GM21619 (cell line): ENCODE measurements around the gene GPC3.
"Not testable (repeated sequence)": the region's sequence is repeated elsewhere in the genome, so short reads cannot be mapped to it uniquely, and the experiment has no call there.

Experiments used
- ATAC-seq: cut with Tn5 transposase; IDR thresholded peaks from one replicate; pipeline ENCODE4 v1.9.1; 2021; ENCODE audit not compliant: unreplicated experiment

GPC3 gene

DNA sequence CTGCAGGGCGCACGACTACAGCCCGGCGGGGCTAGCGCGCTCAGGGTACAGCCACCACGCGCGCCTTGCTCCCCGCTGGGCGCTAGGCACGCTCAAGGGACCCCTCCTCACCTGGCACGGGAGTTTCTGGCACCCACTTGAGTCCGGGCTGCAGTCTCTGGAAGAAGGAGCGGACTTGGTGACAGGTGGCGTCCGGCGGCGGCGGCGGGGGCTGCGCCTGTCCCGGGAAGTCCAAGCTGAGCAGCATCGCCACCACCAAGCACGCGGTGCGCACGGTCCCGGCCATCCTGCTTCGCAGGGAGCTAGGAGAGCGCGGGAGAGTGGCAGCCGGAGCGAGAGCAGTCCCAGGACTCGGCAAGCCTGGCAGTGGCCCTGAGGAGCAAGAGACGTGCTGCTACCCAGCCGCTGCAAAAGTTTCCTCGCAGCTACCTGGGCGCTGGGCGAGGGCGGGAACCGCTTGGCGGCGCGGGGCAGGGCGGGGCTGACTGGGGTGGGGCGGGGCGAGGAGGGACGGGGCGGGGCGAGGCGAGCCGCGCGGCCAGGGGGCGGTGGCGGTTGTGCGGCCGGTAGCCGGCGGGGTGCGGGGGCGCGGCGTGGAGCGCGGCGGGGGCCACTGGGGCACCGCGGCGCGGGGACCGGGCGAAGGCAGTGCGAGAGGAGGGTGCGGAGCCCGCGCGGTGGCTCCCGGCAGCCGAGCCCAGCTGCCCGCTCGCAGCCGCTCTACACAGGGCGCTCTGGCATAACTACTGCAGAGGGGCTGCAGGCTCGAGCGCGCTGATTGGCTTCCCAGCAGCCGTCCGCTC lies at the start of gene GPC3:
Gene GPC3 (minus strand): TSS at position 431 of the 803 bp plus-strand sequence.
- ATAC-seq, result peak; percentile 66

DNA sequence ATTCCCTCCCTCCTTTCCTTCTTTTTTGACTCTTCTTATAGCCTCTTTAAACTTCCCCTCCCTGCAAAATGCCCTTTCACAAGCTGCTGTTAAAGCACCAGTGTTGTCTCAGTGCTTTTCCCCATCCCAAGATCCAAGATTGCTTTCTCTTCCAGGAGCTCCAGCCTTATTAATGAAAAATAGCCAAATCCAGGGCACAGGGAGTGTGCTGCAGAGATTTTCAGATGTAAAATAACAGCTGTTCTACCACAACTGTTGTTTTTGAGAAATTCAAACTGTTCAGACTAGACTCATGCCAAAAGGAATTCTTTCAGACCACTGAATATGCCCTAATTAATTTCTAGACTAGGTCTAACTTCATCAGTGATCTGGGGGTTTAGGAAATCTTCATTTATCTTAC lies 47.0 kb upstream of the GPC3 start:
- no peak for ATAC-seq

DNA sequence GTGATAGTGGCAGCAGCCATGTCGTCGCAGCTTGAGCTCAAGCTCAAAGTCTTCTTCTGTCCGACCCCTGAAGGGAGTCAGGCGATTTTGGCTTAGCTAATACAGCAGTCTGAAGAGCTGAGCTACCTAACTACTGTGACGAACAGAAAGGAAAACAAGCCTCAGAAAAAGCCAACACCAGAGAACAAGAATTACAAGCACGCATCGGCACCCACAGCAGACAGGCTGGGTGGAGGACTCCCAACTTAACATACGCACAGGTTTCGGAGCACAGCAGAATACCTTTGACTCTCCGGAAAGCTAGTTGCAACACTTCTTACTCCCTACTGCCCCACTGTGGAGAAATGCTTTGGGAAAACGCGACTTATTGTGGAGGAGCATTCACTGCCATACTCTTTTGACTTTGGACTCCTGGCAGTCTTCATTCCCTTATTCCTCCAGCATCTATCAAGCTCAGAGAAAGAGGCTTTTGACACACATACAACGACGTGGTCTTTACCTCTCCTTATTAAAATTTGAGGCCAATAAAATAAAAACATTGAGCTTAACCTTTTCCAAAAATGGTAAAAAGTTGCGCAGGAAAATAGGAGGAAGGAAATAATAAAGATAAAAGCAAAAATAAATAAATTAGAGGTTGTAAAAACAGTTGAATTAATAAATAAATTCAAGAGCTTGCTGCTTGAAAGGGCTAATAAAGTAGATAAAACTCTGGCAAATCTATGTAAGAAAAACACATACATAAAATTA lies 41.3 kb upstream of the GPC3 start:
- ATAC-seq, result no peak

DNA sequence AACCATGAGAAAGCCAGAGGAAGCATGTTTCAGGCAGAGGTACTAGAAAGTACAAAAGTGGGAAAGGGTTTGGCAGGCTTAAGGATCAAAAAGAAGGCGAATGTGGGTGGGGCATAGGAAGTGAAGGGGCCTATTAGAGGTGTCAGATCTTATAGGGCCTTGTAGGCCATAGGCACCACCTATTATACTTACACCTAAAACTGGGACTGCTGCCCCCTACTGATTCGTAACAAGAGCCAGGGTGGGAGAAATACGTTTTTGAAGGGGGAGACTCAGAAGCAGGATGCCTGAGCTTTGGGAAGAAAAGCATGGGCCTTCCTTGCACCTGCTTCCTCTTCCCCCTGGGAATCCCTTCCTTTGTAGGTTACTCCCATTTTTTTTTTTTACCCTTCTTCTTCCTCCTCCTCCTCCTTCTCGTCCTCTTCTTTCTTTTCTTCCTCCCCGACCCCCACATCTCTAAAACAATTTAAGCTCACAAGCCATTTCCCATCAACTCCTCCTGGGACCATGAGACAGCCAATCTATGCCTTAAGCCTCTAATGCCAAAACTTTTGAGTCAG lies 40.7 kb upstream of the GPC3 start:
- no peak for ATAC-seq

DNA sequence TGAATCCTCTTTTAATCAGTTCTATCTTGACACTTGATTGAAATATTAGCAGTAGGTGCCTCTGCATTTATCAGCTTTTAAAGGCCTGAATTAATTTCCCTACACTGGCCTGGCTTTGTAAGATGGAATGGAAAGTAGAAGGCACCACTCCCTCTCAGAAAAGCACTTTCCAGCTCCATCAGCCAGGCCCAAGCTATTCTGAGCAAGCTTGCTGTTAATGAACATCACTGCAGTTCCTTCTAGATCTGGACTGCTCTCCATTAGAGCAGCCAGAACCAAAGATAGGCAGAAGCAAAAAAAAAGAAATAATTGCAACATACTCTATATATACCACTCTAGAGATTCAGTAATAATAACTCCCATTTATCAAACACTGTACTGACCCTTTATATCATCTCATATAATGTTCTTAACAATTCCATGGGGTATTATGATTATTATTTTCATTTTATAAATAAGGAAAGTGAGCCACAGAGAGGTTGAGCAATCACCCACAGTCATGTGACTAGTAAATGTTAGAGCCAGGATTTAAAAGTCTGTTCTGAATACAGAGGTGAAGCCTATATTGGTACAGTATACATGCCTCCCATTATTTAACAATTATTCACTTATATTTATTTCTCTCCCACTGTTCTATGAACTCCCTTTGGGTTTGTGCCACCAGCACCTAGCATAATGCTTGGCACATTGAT lies 39.4 kb upstream of the GPC3 start:
- no peak for ATAC-seq

DNA sequence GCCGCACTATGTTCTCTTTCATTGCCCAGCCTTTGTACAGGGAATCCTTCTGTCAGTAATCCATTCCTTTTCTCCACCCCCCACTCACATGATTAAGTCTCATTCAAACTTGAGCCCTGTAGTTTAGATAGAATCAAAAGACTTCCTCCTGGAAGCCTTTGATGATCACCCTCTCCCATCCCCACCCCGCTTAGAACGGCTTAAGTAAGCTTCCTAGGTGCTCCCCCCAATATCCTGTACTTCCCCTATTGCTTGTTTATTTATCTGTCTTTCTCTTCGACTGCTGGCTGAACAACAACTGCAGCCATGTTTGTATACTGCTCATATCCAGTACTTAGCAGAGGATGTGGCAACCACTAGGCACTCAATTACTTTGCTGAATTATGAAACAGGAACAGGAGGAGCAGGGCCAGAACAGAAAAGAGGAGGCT lies 38.5 kb upstream of the GPC3 start:
- no peak for ATAC-seq

DNA sequence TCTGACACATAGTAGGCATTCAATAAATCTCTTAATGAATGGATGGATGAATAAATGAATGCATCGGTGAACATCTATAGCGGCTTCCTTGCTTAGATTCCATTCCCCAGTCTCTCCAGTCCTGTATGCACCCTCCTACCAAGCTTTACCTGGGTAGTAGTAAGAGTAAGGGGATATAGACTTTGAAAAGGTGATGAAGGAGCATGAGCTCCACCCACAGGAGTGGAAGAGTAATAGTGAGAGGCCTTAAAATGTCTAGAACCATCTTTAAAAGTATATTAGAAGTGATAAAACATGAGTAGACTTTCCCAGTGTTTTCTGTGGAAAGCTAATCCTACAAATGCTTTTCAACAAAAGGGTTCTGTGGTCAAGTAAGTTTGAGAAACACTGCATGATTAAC lies 35.5 kb upstream of the GPC3 start:
- ATAC-seq, result no peak

DNA sequence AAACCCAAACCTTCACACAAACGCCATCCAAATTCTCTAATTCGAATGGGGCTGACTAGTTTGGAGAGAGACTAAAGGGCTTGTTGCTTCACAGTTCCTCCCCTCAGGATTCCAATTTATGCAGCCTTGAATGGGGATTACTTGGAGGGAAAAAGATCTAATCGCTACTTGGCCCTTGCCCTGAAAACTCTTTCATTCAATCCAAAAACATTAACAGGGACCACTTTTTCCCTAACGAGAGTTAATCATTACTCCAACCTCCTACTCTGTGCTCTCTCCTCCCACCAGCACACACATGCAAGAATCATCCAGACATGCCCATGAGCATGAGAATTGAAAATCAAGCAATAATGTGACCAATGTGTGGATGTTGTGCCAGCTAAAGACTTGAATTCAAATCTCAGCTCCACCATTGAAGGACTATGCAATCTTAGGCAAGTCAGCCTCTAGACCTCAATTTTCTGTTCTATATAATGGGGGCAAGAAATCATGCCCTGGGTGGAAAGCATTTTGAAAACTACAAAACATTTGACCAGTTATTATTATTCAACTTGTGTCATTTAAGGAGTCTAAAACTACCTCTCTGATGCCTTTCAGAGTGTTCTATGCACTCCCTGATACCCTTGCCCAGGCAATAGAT lies 34.3 kb upstream of the GPC3 start:
- ATAC-seq, result no peak

DNA sequence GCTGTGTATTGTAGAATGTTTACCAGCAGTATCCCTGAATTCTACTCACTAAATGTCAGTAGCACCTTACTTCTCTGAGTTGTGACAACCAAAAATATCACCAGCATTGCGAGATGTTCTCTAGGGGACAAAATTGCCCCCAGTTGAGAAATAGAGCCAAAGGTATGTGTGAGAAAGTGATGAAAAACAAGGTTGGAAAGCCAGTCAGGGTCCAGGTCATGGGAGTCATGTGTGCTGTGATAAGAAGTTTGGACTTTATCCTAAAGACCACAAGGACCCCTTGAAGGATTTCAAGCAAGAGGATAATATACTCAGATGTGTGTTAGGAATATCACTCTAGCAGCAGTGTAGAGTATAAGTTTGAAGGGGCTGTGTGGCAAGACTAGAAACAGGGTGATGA lies 30.9 kb upstream of the GPC3 start:
- ATAC-seq, result not testable (repeated sequence)

DNA sequence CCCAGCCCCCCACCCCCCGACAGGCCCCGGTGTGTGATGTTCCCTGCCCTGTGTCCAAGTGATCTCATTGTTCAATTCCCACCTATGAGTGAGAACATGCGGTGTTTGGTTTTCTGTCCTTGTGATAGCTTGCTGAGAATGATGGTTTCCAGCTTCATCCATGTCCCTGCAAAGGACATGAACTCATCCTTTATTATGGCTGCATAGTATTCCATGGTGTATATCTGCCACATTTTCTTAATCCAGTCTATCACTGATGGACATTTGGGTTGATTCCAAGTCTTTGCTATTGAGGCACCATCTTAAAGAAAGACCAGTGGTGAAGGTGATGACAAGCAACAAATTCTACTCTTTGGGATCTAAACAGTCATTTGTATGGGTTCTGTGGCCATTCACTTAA lies 30.1 kb upstream of the GPC3 start:
- ATAC-seq, result not testable (repeated sequence)

DNA sequence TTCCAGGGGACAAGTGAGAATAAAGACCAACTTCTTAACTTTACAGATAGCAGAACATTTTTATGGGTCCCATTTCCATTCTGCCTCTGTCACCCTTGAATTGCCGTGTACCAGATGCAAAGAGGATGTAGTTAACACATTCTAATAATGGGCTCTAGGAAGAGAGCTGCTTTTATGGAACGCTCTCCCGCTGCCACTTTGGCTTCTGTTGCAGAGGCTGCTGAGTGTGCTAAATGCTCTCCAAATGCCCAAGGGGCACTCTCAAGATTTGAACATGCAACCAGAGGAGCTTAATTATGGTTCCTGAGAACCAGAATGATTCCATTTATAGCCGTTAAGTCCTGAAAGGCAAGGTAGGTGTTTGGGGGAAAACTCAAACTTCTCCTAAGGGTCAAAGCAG lies 28.1 kb upstream of the GPC3 start:
- no peak for ATAC-seq

DNA sequence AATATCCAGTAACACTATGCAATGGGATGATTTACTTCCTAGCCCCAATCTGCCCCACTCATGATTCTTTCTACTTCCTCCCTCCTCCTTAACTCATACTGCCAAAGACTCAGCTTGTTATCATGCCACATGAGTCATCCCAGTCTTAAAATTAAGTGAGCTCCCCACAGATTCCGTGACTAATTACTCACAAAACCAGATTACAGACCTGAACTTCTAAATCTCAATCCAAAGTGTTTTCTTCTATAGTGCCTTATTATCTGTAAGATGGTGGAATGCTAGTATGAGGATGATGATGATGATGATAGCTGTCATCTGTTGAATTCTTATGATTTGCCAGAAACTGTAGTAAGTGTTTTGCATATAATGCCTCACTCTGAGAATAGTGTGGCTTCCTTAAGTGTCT lies 27.7 kb upstream of the GPC3 start:
- no peak for ATAC-seq

DNA sequence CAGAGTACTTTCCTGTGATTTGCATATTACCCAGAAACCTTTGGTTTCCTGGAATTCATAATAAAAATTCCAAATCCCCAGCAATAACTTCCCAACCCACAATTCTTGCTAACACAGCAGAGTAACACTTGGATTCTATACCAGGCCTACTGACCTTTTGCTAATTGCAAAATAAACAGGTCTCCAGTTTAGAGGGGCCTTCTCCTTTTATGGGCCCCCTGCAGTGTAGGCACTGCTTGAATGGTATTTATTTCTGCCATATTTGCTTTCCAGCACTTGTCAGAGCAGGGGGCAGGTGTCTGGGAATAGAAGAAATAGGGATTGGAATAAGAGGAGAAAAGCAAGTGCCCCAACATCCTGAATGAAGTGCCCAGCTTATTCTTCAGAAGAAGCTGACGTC lies 25.3 kb upstream of the GPC3 start:
- ATAC-seq, result no peak

DNA sequence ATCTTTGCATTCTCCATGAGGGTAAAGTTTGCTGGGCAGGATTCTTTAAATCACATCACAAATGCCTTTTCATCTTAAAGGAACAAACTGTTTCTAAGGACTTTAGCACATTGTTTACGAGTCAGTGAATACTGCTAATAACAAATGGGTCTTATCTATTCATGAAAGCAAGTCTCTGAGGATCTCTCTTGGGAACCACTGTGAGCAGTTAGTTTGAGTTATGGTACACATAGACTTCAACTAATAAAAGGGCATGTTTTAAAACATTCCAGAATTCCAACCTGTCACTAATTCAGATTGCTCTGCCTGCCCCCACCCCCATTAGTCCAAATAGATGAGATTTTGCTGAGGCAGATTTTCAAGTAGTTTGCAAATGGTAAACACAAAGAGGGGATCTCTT lies 22.3 kb upstream of the GPC3 start:
- no peak for ATAC-seq

DNA sequence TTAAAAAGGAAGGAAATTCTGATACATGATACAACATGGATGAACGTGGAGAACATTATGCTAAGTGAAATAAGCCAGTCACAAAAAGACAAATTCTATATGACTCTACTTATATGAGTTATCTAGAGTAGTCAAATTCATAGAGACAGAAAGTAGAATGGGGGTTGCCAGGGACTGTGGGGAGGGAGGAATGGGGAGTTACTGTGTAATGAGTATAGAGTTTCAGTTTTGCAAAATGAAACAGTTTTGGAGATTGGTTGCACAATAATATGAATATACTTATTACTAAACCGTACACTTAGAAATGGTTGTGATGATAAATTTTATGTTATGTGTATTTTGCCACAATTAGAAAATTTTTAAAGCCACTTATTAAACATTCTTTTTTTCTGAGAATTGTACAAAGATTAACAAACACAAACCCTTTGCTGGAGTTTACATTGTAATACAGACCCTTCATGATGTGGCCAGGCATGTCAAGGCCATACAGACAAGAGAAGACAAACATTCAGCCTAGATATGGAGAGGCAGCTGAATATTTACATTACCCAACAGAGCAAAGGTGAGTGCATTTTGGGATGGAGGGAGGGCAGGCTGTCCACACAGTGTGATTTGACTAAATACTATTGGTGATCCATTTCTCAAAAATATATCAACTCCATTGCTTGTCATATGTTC lies 21.2 kb upstream of the GPC3 start:
- peak; percentile 84 for ATAC-seq

DNA sequence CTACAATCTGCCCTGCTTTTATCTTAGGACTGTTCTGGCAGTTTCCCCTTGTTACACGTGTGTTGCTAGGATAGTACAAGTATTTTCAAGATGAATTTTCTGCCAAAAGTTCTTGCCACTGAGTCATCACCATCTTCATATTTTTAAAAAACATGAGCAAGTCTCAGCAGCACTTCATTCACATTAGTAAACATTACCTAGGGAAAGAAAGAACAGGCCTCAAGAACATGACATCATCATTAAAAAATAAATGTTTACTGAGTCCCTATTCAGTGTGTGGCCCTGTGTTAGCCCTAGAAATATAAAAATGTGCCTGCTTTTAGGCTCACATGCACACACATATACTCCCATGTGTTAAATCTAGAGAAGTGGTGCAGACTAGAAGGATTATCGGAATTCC lies 18.7 kb upstream of the GPC3 start:
- ATAC-seq, result no peak

DNA sequence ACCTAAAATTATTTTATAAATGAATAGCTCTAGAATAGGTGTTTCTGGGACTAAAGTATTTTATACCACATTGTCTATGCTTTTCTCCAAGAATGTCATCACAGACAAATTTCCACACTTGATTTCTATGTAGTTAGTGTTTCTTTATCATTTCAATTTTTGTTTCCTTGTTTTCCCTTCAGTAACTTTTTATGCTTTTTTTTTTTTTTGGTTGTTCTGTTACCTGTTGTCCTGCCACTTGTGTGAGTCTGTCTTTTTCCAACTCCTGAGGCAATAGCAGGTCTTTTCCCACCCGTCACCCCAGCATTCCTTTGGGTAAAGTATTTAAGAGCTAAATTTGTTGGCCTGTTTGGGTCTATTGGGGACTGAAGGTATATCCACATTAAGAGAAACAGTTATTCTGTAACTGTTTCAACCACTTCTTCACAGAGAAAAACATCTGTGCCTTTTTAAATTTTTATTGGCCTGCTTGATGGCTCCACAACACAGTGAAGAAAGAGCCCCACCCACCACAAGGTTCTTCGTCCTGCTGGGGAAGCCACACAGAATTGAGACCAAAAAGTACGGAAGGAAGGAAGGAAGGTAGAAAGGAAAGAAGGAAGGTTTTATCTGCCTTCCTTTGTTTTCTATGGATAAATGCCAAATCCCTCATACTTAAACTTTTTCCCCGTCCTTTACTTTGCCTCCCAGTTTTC lies 17.7 kb upstream of the GPC3 start:
- no peak for ATAC-seq

DNA sequence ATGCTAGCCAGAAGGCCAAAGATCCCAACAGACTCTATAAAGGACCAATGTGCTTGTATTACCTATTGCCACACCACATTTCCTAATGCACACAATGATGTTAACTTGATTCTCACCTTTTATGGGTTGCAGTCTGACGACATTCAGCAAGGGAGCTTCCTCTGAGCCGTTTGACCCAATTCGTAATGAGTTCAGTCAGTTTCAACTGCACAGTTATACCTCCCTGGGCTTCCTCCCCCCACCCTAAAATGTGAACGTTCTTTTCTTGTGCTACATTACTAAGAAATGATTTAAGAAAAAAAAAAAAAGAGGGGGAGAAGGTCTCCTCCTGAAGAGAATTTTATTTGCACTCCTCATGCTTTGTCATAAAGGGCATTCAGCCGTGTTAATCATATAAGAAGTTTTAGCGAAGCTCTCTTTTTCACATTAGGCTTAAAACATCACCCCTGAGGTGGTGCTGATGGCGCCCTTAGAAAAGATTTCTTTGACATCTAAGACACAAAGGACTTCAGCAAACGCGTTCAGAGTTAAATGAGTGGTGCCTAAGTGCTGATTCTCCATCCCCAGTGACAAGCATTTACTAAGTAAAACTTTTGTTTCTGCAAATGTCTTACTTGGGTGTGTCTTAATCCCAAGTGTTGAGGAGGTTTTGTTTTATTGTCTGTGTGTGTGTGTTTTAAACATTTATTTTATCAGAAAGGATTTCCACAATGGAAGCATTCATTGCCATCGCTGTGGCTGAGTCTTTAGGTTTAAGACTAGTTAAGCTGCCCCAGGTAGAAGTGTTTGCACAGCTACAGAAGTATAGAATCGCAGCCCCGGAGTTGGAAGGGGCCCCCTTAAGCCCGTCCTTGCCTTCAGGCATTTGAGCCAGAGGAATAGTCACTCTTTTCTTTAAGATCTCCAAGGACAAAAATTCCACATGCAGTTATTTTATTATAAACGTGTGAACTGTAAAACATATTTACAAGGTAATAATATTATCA lies 15.2 kb upstream of the GPC3 start:
- ATAC-seq, result no peak
